Mesendoderm (in vitro differentiated cells): ENCODE results near the gene GPBAR1.

Source experiments
- DNase-seq: peaks from one replicate; pipeline ENCODE4 v3.0.0; 2013
- H2AK5ac ChIP-seq: 2 replicates; pipeline ENCODE4 v1.6.1; 2013; ENCODE audit warnings: low read length, inconsistent platforms
- H2BK120ac ChIP-seq: 2 replicates; pipeline ENCODE4 v1.6.1; 2013; ENCODE audit warnings: low read depth, mild to moderate bottlenecking, low read length, moderate library complexity, mixed read lengths
- H2BK15ac ChIP-seq: replicated peaks from 2 replicates; pipeline ENCODE4 v1.6.1; 2013; ENCODE audit warnings: low read depth, mild to moderate bottlenecking, moderate library complexity
- H2BK5ac ChIP-seq: 2 replicates; pipeline ENCODE4 v1.6.1; 2013; ENCODE audit warnings: low read length, inconsistent platforms
- H3K18ac ChIP-seq: 2 replicates; pipeline ENCODE4 v1.6.1; 2013; ENCODE audit warnings: mild to moderate bottlenecking, low read length, mixed read lengths
- H3K23ac ChIP-seq: one replicate; pipeline ENCODE4 v1.6.1; 2013; ENCODE audit warnings: low read length
- H3K27ac ChIP-seq: 2 replicates; pipeline ENCODE4 v1.5.1; 2013; ENCODE audit warnings: low read depth, mild to moderate bottlenecking, inconsistent platforms, low read length, moderate library complexity
- H3K27me3 ChIP-seq: 2 replicates; pipeline ENCODE4 v1.6.1; 2013; ENCODE audit warnings: low read length, control low read depth, mild to moderate bottlenecking, inconsistent platforms; ENCODE audit not compliant: insufficient read depth, poor library complexity
- H3K36me3 ChIP-seq: 2 replicates; pipeline ENCODE4 v1.6.1; 2013; ENCODE audit warnings: low read length, inconsistent platforms; ENCODE audit not compliant: control insufficient read depth, insufficient read depth
- H3K4ac ChIP-seq: one replicate; pipeline ENCODE4 v1.6.1; 2013; ENCODE audit warnings: low read depth, mild to moderate bottlenecking, low read length, moderate library complexity
- H3K4me1 ChIP-seq: 2 replicates; pipeline ENCODE4 v1.6.1; 2013; ENCODE audit warnings: low read depth, low read length, inconsistent platforms; ENCODE audit not compliant: control insufficient read depth
- H3K4me2 ChIP-seq: 2 replicates; pipeline ENCODE4 v1.6.1; 2013; ENCODE audit warnings: low read length
- H3K4me3 ChIP-seq: 2 replicates; pipeline ENCODE4 v1.5.1; 2013; ENCODE audit warnings: mild to moderate bottlenecking, low read length
- H3K56ac ChIP-seq: one replicate; pipeline ENCODE4 v1.6.1; 2013; ENCODE audit warnings: low read length
- H3K79me1 ChIP-seq: 2 replicates; pipeline ENCODE4 v1.6.1; 2013; ENCODE audit warnings: low read length, inconsistent platforms
- H3K79me2 ChIP-seq: 2 replicates; pipeline ENCODE4 v1.6.1; 2013; ENCODE audit warnings: mild to moderate bottlenecking, low read length; ENCODE audit not compliant: control insufficient read depth, insufficient read depth
- H3K9ac ChIP-seq: 2 replicates; pipeline ENCODE4 v1.6.1; 2013; ENCODE audit warnings: low read length, inconsistent platforms
- H4K5ac ChIP-seq: one replicate; pipeline ENCODE4 v1.6.1; 2013; ENCODE audit warnings: low read length
- H4K8ac ChIP-seq: one replicate; pipeline ENCODE4 v1.6.1; 2013; ENCODE audit warnings: low read depth, mild to moderate bottlenecking, control low read depth, low read length, moderate library complexity
- WGBS: extraction: QIAGEN DNeasy Blood & Tissue Kit; methylation state at CpG from one replicate; pipeline ENCODE4 v1.1.7; 2013; ENCODE audit warnings: low lambda C conversion rate, missing lambda C conversion rate; ENCODE audit not compliant: insufficient coverage; ENCODE audit errors: extremely low coverage; 5-methylcytosine and 5-hydroxymethylcytosine counted together

The GPBAR1 gene

DNA sequence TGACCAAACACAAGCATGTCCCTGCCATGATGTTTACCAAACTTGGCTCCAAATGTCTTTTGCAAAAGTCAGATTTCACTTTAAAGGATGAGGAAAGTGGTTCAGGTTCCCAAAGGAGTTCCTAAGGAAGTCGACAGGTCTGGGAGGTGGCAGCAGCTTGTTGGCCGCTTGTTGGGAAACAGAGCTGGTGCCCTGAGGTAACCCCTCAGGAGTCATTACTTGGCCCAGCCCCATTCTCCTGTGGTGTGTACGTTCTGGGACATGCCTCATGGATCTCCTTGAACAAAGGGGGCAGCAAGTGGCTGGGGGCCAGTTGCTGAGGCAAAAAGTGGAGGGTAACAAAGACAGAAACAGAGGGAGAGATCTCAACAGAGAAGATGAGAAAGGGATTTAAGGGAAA is 20.6 kb downstream of the GPBAR1 start:
- Histone ChIP-seq H2BK15ac (no peak overlapping the region), H2BK120ac (no peak overlapping the region), H3K4me3 (no peak overlapping the region), H3K23ac (no peak overlapping the region), H4K8ac (no peak overlapping the region), H3K79me1 (peaks cover 6% of the 10 kb centered on the region), H3K79me2 (peaks cover 2% of the 10 kb centered on the region), H4K5ac (no peak overlapping the region), H3K9ac (no peak overlapping the region), H3K4me2 (no peak overlapping the region), H2BK5ac (no peak overlapping the region), H3K4me1 (no peaks in the 10 kb centered on the region), H3K27ac (no peak overlapping the region), H3K27me3 (no peaks in the 10 kb centered on the region), H3K36me3 (peaks cover 9% of the 10 kb centered on the region), H3K4ac (no peak overlapping the region), H2AK5ac (no peak overlapping the region), H3K56ac (no peak overlapping the region), H3K18ac (no peak overlapping the region)
- DNase-seq = no peak
- WGBS = no CpG with 5 or more reads among the region's 3 CpGs

DNA sequence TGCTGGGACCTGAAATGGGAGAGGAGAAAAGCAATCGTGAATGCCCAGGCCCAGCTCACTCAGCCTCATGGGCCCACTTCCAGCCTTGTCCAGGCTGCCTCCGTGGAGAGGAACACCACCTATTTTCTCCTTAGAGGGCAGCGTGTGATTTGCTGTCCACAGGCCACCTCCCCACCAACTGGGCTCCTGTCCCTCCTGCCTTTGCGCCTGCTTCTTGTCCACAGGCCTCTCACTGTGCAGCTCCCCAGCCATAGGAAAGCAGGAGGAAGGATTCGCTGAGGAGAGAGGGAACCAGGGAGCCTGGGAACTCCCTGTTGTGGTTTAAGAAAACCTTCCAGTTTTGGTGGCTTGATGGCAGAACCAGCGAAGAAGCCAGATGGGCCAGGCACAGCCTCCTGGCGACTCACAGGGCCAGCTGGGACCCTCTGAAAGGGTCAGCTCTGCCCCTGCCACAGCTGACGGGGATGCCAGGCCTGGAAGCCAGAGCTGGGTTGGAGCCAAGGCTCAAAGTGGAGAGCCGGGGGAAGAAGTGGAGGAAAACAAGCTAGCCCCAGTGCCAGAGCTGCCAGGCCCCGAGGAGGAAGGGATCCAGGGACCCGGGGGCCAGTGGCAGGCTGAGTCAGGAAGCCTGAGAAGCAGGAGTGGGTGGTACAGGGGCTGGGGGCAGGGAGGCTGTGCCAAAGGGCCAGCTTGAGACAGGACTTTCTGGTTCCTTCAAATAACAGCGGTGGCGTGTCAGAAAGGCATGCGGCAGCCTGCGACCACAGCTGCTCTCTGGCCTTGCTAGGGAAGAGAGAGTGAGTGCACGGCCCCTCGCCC is 21.6 kb downstream of the GPBAR1 start:
- H3K27ac ChIP-seq = no peak overlapping the region
- WGBS = no CpG with 5 or more reads among the region's 17 CpGs

DNA sequence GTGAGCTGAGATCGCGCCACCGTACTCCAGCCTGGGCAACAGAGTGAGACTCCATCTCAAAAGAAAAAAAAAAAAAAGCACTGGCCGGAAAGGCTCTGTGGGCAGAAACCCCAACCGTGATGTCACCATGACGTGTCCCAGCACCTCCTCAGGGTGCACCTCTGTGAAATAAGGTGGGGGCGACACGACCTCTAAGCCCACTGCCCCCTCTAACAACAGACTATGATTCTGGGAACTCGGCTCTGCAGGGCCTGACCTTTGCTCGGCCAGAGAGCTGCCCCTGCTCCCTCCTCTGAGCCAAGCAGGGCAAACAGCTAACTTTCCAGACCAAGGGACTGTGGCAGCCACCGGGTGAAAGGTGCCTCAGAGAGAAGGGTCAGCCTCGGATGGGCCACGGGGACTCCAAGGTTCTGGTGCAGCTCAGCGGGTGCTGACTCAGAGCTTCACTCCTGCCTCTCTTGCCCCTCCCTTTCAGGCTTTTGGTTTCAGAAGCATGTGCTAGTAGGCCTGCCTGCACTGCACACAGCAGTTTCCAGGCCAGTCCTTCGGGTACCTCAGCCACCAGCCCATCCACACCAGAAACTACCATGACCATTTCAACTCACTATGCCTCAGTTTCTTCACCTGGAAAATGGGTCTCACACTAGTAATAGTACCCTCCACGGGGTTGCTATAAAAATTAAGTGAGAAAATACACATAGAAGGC is 23.4 kb downstream of the GPBAR1 start:
- Histone ChIP-seq H3K27me3 (no peaks in the 10 kb centered on the region), H3K56ac (no peak overlapping the region), H2BK120ac (no peak overlapping the region), H4K8ac (no peak overlapping the region), H2BK15ac (no peak overlapping the region), H3K36me3 (no peaks in the 10 kb centered on the region), H2AK5ac (no peak overlapping the region), H3K4me2 (no peak overlapping the region), H3K79me2 (peaks cover 2% of the 10 kb centered on the region), H4K5ac (no peak overlapping the region), H3K9ac (no peak overlapping the region), H3K4me1 (peaks cover 6% of the 10 kb centered on the region), H3K4ac (no peak overlapping the region), H3K18ac (no peak overlapping the region), H3K4me3 (no peak overlapping the region), H3K79me1 (peaks cover 6% of the 10 kb centered on the region), H2BK5ac (no peak overlapping the region), H3K27ac (no peak overlapping the region), H3K23ac (no peak overlapping the region)
- no CpG with 5 or more reads among the region's 16 CpGs for WGBS
- no peak for DNase-seq

More for the DNA sequence above, 21.6 kb downstream of the GPBAR1 start:
- no peak overlapping the region for H3K18ac ChIP-seq
- H3K23ac ChIP-seq = no peak overlapping the region
- no peak overlapping the region for H3K4me3 ChIP-seq
- H3K79me2 ChIP-seq = peaks cover 2% of the 10 kb centered on the region
- H4K5ac ChIP-seq = no peak overlapping the region
- H3K36me3 ChIP-seq = peaks cover 5% of the 10 kb centered on the region
- no peak overlapping the region for H2BK120ac ChIP-seq
- H3K79me1 ChIP-seq = peaks cover 6% of the 10 kb centered on the region
- no peak overlapping the region for H2BK5ac ChIP-seq
- no peak overlapping the region for H2BK15ac ChIP-seq
- no peaks in the 10 kb centered on the region for H3K27me3 ChIP-seq
- H3K4me1 ChIP-seq = peaks cover 4% of the 10 kb centered on the region
- DNase-seq = no peak
- H4K8ac ChIP-seq = no peak overlapping the region
- no peak overlapping the region for H3K9ac ChIP-seq
- no peak overlapping the region for H3K4ac ChIP-seq
- no peak overlapping the region for H2AK5ac ChIP-seq
- no peak overlapping the region for H3K4me2 ChIP-seq
- H3K56ac ChIP-seq = no peak overlapping the region

GRCh38 chr2:218285604-218286003 is 24.8 kb downstream of the GPBAR1 start:
- H2BK120ac ChIP-seq = no peak overlapping the region

DNA sequence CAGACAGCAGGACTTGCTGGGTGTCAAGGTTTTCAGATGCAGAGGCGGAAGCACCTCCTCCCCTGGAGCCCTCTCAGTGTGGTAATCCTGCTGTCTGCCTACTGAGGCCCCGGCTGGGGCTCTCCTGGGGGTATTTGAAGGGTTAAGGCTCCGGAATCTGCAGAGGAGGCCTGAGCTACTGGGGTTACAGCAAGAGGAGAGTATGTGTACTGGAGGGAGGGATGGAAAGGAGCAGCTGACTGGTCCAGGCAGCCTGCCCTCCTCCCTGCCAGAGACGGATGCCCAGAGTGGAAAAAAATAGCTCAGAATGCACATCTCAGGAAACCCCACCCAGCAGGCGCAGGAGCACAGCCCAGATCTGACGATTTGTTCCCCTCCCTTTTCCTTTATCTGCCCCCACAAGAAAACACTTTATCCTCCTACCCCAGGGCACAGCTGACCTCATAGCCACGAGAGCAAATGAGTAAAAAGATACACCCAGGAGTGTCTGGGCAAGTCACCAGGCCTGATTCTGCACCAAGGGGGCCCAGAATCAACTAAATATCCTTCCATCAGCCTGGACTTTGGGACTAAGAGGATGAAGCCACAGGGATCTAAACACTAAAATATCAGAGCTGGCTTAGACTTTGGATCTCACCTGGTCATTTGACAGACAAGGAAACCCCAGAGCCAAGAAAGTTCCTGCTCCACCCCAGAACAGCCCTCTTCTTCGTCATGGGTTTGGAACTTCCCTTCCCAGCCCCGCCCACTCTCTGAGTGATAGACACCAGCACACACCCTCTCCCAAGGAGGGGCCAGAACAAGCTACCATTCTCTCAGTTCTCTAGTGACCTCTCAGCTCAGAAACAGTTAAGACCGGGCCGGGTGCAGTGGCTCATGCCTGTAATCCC is 26.0 kb downstream of the GPBAR1 start:
- Histone ChIP-seq H2AK5ac (no peak overlapping the region), H3K79me2 (peaks cover 2% of the 10 kb centered on the region), H3K79me1 (peaks cover 7% of the 10 kb centered on the region), H3K9ac (peak overlapping the region; percentile 44), H3K18ac (no peak overlapping the region), H3K27ac (no peak overlapping the region), H2BK5ac (no peak overlapping the region), H3K4me1 (peaks cover 13% of the 10 kb centered on the region), H3K56ac (peak overlapping the region; percentile 75), H2BK15ac (no peak overlapping the region), H3K36me3 (no peaks in the 10 kb centered on the region), H3K27me3 (no peaks in the 10 kb centered on the region), H3K4me3 (no peak overlapping the region), H4K5ac (no peak overlapping the region), H3K23ac (no peak overlapping the region), H2BK120ac (no peak overlapping the region), H3K4me2 (no peak overlapping the region), H3K4ac (no peak overlapping the region), H4K8ac (no peak overlapping the region)
- DNase-seq = peak; percentile 98
- no CpG with 5 or more reads among the region's 11 CpGs for WGBS

More at GRCh38 chr2:218285604-218286003, 24.8 kb downstream of the GPBAR1 start:
- Histone ChIP-seq H3K4me2 (no peak overlapping the region), H3K9ac (no peak overlapping the region), H3K4me1 (peaks cover 13% of the 10 kb centered on the region), H3K4ac (no peak overlapping the region), H3K56ac (peak overlapping the region; percentile 31), H3K36me3 (no peaks in the 10 kb centered on the region), H4K5ac (no peak overlapping the region), H3K4me3 (no peak overlapping the region), H3K79me2 (peaks cover 2% of the 10 kb centered on the region), H2AK5ac (no peak overlapping the region), H3K27me3 (no peaks in the 10 kb centered on the region), H3K18ac (no peak overlapping the region), H3K23ac (no peak overlapping the region), H2BK15ac (no peak overlapping the region), H3K79me1 (peaks cover 6% of the 10 kb centered on the region), H2BK5ac (no peak overlapping the region), H3K27ac (no peak overlapping the region), H4K8ac (no peak overlapping the region)
- DNase-seq = no peak
- WGBS = no CpG with 5 or more reads among the region's 6 CpGs
